OCI-LY1 (cell line): ENCODE data around the gene ABCA8.

Experiments used
- CTCF ChIP-seq: fragments of 200-600 bp; sonication (generic), shearing (Covaris generic); IDR thresholded peaks from 2 replicates; pipeline ENCODE4 v1.5.1; 2017; ENCODE audit warnings: mild to moderate bottlenecking, antibody characterized with exemption, low read length, moderate library complexity, mixed read lengths
- EZH2 ChIP-seq: fragments of 200-600 bp; sonication (generic), shearing (Covaris generic); IDR thresholded peaks from 2 replicates; pipeline ENCODE4 v1.8.0; 2017; ENCODE audit warnings: borderline replicate concordance, mixed run types, mild to moderate bottlenecking, antibody characterized with exemption, low read length, moderate library complexity, mixed read lengths

- TF ChIP-seq EZH2, result no peak
- TF ChIP-seq CTCF, result no peak
These were observed 68.8 kb downstream of the ABCA8 start for GRCh38 chr17:68886401-68886800.
